Measurements from ENCODE around the gene KIF16B.
"Not testable (repeated sequence)": the region's sequence is repeated elsewhere in the genome, so short reads cannot be mapped to it uniquely, and the experiment has no call there.

KIF16B gene

DNA sequence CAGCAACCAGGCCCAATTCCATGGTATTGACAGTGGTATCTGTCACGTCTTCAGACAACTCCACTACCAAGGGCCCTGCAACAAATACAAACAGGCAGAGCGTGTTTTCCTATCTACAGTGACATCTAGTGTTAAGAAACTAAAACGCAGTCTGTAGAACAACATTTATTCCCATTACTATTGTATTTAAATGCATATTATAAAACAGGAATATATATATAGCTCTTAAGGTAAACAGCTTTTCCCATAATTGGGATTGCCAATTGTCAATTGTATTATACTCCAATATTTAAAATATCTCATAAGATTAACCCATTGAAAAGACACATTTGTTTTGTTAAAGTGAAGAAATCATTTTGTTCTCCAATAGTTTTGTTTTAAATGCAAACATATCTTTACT, 97.2 kb downstream of the KIF16B start:
- DNase-seq (ENCODE audit: low spot score) = peak; percentile 32

DNA sequence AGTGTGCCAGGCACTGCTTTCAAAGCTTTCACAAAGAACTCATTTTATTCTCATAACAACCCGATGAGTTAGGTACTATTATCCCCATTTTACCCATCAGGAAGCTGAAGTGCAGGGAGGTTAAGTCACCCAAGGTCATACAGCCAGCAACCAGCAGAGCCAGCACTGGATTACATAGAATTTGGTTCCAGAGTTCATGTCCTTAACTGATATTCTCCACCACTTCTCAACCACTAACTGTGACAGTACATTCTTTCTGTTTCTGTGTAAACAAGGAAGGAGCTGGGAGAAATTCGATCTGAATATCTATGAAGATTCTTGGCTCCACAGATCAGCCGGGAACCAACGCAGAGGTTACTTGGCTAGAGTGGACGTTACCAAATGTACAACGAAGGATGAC, 98.0 kb downstream of the KIF16B start:
- no peak for DNase-seq (ENCODE audit: low spot score)

DNA sequence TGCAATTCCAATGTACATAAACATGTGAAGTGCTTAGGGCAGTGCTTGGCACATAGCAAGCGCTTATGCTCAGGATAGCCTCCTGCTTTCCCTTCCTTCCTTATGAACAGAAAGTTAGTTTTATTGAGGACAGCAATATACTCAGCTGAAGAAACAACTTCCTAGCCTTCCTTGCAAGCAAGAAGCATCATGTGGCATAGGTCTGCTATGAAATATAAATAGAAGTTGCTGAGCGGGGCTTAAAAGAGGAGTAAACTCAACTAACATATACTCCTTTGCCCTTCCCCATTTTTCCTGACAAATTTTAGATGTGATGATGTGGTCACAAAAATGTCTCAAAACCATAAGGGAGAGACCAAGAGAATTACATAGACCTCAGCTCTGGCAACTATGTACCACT, 98.9 kb downstream of the KIF16B start:
- no peak for DNase-seq (ENCODE audit: low spot score)

DNA sequence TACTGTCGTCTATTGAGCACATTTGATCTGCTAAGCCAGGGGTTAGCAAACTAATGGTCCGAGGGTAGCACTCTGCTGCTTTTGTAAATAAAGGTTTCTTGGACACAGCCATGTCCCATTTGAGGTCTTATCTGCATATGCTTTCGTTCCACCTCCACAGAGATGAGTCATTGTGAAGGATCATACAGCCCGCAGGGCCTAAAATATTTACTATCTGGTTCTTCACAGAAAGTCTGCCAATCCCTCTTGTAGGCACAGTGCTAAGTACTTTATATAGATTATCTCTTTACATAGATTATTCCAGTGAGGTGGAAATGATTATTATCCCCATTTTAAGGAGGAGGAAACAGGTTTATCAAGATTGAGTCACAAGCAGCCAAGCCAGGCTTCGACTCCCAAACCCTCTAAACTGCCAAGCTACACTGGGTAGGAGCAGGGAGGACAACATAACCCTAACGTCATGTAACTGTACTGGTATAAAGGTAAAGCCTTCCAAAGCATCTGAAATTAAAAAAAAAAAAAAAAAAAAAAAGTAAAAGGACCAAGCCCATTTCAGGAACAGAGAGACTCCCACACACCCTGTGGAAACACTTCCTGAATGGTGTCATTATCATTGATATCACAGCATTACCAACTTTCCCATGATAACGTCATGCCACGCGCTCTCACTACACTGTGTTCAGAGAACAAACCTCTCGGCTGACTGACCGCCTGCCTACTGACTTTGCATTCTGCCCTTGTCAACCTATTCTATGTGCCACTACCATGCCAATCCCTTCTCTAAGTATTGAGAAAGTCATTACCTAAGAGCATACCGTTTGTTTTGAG, 101.0 kb downstream of the KIF16B start:
- no peak for DNase-seq (ENCODE audit: low spot score)

GRCh38 chr20:16469395-16469905, 103.8 kb downstream of the KIF16B start:
- no peak for DNase-seq (ENCODE audit: low spot score)

- DNase-seq (ENCODE audit: low spot score) = no peak
These were observed 110.5 kb downstream of the KIF16B start for GRCh38 chr20:16462711-16463110.

DNA sequence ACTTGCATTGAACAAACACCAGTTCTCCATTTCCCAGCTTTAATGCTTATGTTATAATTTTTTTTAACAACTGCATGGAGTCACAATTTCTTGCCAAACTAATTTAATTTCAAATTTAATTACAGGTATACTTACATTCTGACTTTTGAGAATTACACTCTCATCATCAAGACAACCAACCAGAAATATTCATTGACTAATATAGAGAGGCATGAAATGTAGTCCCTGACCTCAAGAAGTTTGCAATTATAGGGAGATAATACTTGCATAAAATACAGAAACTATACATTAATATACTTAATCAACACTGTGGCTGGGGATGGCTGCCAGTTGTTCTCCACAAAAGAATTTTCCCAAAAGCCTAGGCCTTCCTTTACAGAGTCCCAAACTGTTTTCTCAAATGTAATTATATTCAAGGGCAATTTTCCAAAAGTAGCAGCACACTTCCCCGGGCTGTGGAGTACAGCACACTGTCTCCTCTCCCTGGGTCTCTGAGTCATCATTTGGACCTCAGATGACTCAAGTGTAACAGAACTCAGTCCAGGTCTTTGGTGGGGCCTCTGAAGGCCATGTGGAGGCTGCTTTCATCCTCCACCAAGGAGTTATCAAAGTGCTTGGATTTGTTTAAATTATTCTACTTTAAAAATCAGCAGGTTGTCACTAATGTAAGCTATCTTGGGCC, 114.1 kb downstream of the KIF16B start:
- no peak for DNase-seq (ENCODE audit: low spot score)

DNA sequence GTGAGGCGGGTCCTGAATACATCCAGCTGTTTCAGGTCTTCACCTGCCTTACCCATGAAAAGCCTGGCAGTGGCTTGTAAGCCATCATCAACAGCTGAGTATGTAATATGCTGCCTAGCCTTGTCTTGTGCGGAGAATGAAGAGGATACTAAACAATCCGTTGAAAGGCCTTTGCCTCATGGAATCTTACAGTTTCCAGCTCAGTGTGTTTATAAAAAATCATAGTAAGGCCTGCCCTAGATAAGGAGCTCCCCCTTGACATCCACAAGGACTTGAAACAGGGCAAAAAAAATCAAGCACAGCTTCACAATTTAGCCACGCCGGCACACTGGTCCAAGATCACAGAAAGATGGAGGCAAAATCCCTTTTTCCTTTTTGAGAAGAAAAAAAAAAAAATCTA, 115.7 kb downstream of the KIF16B start:
- no peak for DNase-seq (ENCODE audit: low spot score)

GRCh38 chr20:16455324-16455723, 117.9 kb downstream of the KIF16B start:
- no peak for DNase-seq (ENCODE audit: low spot score)

DNA sequence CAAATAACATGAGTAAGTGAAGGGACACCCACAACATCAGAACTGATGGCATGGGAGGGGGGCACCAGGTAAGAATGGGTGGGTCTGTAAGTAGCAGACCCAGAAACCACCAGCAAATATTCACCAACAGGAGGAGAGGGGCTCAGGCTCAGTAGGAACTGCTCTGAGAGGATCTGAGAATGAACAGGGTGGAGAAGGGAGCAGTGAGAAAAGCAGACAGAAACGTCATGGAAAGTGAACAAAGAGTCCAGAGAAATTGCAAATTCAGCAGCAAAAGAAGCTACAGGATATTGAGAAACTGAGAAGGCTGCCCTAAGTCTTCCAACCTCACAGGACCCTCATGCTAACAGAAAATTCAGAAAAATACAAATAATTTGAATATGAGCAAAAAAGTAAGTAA, 121.3 kb downstream of the KIF16B start:
- no peak for DNase-seq (ENCODE audit: low spot score)

GRCh38 chr20:16451001-16451400, 122.2 kb downstream of the KIF16B start:
- no peak for DNase-seq (ENCODE audit: low spot score)

- DNase-seq (ENCODE audit: low spot score) = no peak
These were observed 126.3 kb downstream of the KIF16B start for GRCh38 chr20:16446991-16447390.

DNA sequence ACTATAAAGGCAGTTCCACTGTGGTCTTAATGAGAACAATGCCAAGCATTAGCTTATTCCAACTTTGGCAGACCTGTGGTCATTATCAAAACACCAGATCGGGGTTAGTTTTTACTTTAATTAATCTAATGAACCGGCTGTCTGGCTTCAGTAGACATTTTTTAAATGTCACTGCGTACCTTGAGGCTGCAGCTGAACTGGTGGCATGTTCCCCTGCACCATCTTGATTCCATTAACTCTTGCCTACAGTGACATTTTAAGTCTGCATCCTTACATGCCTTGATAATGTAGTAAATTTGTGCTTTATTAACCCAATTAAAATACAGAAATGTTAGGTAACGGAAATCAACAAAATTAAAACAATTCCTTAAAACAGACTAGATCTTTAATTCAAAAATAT, 127.0 kb downstream of the KIF16B start:
- DNase-seq (ENCODE audit: low spot score) = no peak

DNA sequence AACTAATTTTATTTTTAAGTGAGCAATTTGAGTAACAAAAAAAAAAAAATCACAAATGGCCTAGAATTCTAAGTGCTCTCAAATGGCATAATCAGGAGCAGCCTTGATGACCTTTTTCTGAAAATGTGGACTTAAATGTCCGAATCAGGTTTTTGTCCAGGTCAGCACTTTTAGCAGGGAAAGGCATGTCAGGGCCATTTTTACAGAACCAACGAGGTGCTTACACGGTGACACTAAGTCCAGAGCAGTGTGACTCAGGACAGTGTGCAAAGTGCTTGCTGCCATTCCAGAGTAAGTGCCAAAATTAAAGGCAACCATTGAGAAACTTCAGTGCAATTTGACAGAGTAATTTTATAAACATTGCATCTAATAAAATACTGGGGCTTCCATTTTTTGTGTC, 127.8 kb downstream of the KIF16B start:
- no peak for DNase-seq (ENCODE audit: low spot score)

DNA sequence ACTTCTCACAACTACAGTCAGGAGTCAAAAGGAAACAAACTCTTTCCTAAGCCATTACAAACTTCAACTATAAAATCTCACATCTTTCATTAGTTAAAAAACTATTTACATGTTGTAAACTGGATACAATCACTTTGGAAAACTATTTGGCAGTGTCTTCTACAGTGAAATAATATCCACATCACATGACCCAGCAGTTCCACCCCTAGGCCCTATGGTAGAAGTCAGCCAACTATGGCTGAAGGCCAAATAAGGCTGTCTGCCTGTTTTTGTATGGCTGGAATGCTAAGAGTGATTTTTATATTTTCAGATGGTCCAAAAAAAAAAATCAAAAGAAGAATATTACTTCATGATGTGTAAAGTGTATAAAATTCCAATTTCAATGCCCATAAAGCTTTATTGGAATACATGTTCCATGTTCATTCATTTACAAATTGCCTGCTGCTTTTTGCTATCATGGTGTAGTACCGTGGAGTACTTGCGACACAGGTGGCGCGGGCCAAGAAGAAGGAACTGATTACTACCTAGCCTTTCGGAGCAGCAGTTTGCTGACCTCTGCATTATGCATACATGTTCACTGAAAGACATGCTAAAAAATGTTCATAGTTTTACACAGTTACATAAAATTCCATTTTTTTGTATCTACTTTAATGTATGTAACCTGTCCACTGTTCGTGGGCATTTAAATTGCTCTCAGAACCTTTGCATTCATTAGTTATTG, 129.0 kb downstream of the KIF16B start:
- DNase-seq (ENCODE audit: low spot score) = no peak

GRCh38 chr20:16441546-16442164, 131.6 kb downstream of the KIF16B start:
- DNase-seq (ENCODE audit: low spot score) = no peak

DNA sequence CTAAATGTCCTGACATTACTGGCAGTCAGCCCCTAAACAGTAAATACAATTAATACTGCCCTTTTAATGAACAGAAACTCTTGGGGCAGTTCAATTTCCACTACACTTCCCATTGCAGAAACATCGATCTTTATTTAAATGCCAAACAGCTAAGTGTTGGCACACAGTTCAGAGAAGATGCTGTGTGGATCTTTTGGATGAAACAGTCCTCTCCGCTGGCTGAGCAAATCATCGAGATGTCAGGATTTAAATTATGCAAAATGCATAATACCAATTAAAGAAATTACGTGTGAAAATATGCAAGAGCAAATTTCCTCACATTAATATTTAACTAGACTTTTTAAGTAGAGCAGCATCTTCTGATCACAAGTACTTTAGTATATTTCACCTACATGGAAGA, 132.6 kb downstream of the KIF16B start:
- no peak for DNase-seq (ENCODE audit: low spot score)

- not testable (repeated sequence) for DNase-seq (ENCODE audit: low spot score)
These were observed 133.7 kb downstream of the KIF16B start for GRCh38 chr20:16439540-16439939.

DNA sequence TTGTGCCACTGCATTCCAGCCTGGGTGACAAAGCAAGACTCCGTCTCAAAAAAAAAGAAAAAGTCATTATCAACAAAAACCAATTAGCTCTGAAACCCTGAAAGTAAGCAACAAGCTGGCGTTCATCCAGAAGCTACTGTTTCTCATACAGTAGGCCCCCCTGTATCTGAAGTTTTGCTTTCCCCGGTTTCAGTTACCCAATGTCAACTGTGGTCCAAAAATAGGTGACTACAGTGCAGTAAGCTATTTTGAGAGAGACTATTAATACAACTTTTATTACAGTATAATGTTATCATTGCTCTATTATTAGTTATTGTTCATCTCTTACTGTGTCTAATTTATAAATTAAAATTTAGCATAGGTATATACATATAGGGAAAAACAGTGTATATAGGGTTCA, 135.1 kb downstream of the KIF16B start:
- no peak for DNase-seq (ENCODE audit: low spot score)

- no peak for DNase-seq (ENCODE audit: low spot score)
These were observed 135.8 kb downstream of the KIF16B start for GRCh38 chr20:16437387-16437996.

DNA sequence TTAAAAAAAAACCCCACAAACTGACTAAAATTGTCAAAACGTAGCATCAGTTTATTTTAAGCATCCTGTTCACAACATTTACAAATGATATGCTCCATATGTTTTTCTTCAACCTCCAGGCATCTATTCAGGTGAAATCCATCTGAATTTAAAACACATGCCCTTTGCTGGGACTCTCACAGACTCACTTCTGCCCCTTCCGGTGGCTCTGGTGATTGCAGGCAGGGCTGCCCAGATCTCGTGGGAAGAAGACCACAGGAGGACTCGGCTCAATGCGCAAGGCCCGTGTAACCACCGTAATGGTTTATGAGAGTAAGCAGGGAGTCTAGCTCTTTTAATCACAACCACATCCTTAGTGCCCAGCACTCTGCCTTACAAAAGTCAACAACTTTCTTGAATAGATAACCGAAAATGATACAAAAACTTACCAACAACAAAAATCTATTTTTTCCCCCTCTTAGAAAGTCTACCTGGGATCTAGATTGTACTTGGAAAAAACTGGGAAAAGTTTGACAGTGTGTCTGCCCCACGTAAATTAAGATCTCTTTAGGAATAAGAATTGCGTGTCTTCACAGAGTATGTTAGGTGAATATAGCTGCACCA, 139.1 kb downstream of the KIF16B start:
- peak; percentile 73 for DNase-seq (ENCODE audit: low spot score)

DNA sequence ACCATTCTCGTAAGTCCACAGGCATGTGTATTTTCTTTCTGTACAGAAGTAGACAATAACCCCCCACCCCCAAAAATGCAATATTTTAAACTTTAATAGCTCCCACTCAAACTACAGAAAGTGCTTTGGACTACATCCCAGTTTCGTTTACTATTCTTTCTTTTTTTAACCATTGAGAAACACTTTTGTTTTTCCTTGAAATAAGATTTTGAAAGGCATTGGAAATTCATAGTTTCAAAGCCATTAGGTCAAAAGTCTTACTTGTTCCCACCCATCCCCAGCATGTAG, 140.0 kb downstream of the KIF16B start:
- no peak for DNase-seq (ENCODE audit: low spot score)

Measured in iPS-NIHi11 (cell line).